Activated CD8-positive, alpha-beta T cell treated with anti-CD3 and anti-CD28 coated beads, Interleukin-2, amount 10 ng/mL, durations not matched to agents 7 days and 5 days (primary cell): ENCODE measurements around the gene MAD1L1. TPM values are rescaled to one million over a fixed set of nuclear protein-coding genes. Genes with fewer than 3 reads are reported as not detected.
A peak's percentile ranks its signal among the peaks of the same experiment; 100 is the strongest.

Experiments used
- ATAC-seq: fragments of 150-1000 bp; cut with Tn5 transposase; one replicate; pipeline ENCODE4 v1.10.0; 2021; ENCODE audit warnings: moderate library complexity
- CTCF ChIA-PET: fragments of 350-600 bp; sonication (Branson Sonifier 250); formaldehyde crosslinking; loops from one replicate; lab custom pipeline; 2021; ENCODE audit warnings: antibody characterized with exemption; lab: Charles Lee
- POLR2A ChIA-PET: fragments of 350-600 bp; sonication (Branson Sonifier 250); formaldehyde crosslinking; loops from one replicate; lab custom pipeline; 2021; ENCODE audit warnings: antibody characterized with exemption; lab: Charles Lee
- DNase-seq: peaks from one replicate; pipeline ENCODE4 v3.0.0-alpha.2; 2020
- H3K27ac Mint-ChIP-seq: one replicate; pipeline ENCODE4 v1.8.0; 2021; ENCODE audit warnings: mild to moderate bottlenecking, mixed read lengths
- H3K27me3 Mint-ChIP-seq: one replicate; pipeline ENCODE4 v1.8.0; 2021; ENCODE audit warnings: low read depth, mixed read lengths
- H3K36me3 Mint-ChIP-seq: one replicate; pipeline ENCODE4 v1.8.0; 2021; ENCODE audit warnings: low read depth, mixed read lengths
- H3K4me1 Mint-ChIP-seq: one replicate; pipeline ENCODE4 v1.8.0; 2021; ENCODE audit warnings: low read depth, mixed read lengths
- H3K4me3 Mint-ChIP-seq: one replicate; pipeline ENCODE4 v1.8.0; 2021; ENCODE audit warnings: mild to moderate bottlenecking, mixed read lengths
- H3K9me3 Mint-ChIP-seq: one replicate; pipeline ENCODE4 v1.8.0; 2022; ENCODE audit warnings: mixed read lengths; ENCODE audit not compliant: insufficient read depth
- total RNA-seq, 2 experiments: library from RNA; stranded (reverse); gene quantifications; one replicate each; pipeline ENCODE4 v1.2.3, GENCODE V29; 2021

MAD1L1 gene
- total RNA-seq, 2 experiments from 2014 or later: 79.8 to 82.7 TPM

DNA sequence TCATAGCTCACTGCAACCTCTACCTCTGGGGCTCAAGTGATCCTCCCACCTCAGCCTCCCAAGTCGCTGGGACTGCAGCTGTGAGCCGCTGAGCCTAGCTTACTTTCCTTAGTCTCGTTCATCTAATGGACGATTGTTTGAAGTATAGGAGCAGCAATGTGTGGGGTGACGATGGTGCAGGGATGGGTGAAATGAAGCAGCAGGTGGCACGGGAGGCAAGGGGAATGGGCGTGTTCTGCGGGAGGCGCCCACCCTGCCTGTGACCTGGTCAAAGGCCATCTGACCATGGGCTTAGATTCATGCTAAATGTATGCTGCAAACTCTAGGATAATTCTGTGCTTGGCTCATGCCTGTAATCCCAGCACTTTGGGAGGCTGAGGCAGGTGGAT, 210.7 kb downstream of the MAD1L1 start:
- POLR2A ChIA-PET: no interaction called here
- no peak for DNase-seq
- CTCF ChIA-PET: no interaction called here
- H3K9me3 Mint-ChIP-seq: peaks cover 29% of the 10 kb centered on the region
- H3K27ac Mint-ChIP-seq: no peak overlapping the region
- peaks cover 20% of the 10 kb centered on the region for H3K4me1 Mint-ChIP-seq
- peaks cover 2% of the 10 kb centered on the region for H3K27me3 Mint-ChIP-seq
- peaks cover 20% of the 10 kb centered on the region for H3K36me3 Mint-ChIP-seq
- no peak overlapping the region for H3K4me3 Mint-ChIP-seq
- no peak for ATAC-seq

DNA sequence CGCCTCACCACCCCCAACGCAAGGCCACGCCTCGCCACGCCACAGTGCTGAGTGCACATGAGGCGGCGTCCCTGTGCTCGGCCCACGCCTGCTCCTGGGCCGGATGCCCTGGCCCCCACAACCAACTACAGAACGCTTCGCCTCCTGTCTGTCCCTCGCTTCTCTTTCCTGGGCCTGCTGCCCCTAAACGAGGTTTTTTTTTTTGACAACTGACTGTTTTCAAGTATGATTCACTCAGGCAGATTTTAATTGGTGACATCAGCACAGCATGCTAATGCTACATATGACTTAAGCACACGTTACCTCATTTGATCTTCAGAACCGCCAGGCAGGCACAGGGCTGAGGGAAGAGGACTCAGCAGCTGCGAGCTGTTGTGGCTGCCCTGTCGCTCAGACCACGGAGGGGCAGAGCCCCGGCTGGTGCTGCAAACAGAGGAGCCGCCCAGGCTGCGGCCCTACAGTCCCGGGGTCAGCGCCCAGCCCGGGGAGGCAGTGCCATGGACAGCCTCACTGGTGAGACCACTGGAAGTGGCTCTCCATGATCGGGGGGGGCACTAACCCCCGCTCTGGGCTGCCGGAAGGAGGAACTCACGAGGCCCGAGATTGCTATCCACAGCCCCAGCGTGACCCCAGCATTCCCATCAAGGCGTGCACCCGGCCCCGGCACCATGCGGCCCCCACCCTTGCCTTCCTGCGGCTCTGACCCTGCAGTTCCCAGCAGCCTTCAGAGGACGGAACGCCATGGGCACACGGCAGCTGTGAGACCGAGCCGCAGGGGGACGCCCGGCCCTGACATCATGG, 212.8 kb downstream of the MAD1L1 start:
- peak; percentile 36 for DNase-seq
- no peak overlapping the region for H3K4me3 Mint-ChIP-seq

GRCh38 chr7:2019461-2019710, 213.4 kb downstream of the MAD1L1 start:
- ATAC-seq: no peak
- ChIA-PET CTCF (no interaction called here), POLR2A (no interaction called here)
- H3K36me3 Mint-ChIP-seq: peaks cover 4% of the 10 kb centered on the region
- peaks cover 6% of the 10 kb centered on the region for H3K9me3 Mint-ChIP-seq
- H3K4me1 Mint-ChIP-seq: peaks cover 19% of the 10 kb centered on the region
- H3K4me3 Mint-ChIP-seq: no peak overlapping the region
- no peak for DNase-seq
- peaks cover 2% of the 10 kb centered on the region for H3K27me3 Mint-ChIP-seq
- H3K27ac Mint-ChIP-seq: no peak overlapping the region

More for the DNA sequence above, 212.8 kb downstream of the MAD1L1 start:
- ChIA-PET CTCF (no interaction called here), POLR2A (no interaction called here)
- Mint-ChIP-seq H3K27me3 (peaks cover 2% of the 10 kb centered on the region), H3K27ac (peak overlapping the region; percentile 77), H3K9me3 (peaks cover 11% of the 10 kb centered on the region), H3K36me3 (peaks cover 8% of the 10 kb centered on the region), H3K4me1 (peaks cover 20% of the 10 kb centered on the region)
- peak; percentile 74 for ATAC-seq

DNA sequence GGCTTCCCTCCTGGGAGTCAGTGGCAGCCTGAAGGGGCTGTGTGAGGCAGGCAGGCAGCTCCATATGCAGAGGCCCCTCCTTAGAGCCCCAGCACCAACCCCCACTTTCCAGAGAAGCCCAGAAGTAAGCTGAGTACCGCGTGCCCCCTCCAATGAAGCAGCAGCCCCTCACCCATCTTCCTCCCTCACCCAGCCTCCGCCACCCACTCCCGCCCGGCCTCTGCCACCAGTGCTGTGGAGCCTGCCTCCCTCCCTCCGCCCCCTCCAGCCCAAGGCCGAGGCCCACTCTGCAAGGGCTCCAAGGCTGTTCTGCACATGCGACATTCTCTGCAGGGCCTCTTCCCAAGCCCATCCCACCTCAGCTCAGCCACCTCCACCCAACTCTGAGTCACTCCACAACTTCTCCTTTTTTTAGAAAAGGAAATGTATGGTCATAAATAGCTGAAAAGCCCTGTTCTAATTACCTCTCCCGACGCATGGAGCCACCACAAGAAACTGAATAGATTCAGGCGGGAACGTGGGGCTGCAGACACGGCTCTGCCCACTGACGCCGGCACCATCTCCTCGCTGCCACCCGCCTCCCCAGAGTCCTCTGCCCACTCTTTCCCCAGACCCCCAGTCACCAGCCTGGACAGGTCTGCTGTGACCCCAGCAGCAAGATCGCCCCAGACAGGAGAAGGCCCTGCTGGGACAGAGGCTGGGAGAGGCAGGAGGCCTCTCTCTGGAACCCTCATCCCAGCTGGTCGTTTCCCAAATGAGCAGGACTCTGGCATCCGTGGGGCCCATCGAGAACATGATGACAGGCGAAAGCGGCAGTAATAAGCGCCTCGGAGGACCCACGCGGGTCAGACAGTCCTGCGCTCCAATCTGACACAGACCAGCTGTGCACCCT, 213.9 kb downstream of the MAD1L1 start:
- POLR2A ChIA-PET: interaction anchor here (0.6 kb wide), 1 partner anchor 43 kb away, joined by 3 read pairs; no protein-coding TSS in a partner anchor
- CTCF ChIA-PET: no interaction called here
- peaks cover 18% of the 10 kb centered on the region for H3K4me1 Mint-ChIP-seq
- H3K36me3 Mint-ChIP-seq: no peaks in the 10 kb centered on the region
- H3K9me3 Mint-ChIP-seq: peaks cover under 1% of the 10 kb centered on the region
- no peak overlapping the region for H3K27ac Mint-ChIP-seq
- ATAC-seq: no peak
- no peak overlapping the region for H3K4me3 Mint-ChIP-seq
- DNase-seq: no peak
- peaks cover 2% of the 10 kb centered on the region for H3K27me3 Mint-ChIP-seq

- H3K4me3 Mint-ChIP-seq: no peak overlapping the region
- POLR2A ChIA-PET: interaction anchor here (0.6 kb wide), 1 partner anchor 42 kb away, joined by 3 read pairs; no protein-coding TSS in a partner anchor
- H3K27ac Mint-ChIP-seq: no peak overlapping the region
- no peaks in the 10 kb centered on the region for H3K36me3 Mint-ChIP-seq
- DNase-seq (no peak), ATAC-seq (no peak)
- H3K27me3 Mint-ChIP-seq: peaks cover 2% of the 10 kb centered on the region
- CTCF ChIA-PET: no interaction called here
- peaks cover 18% of the 10 kb centered on the region for H3K4me1 Mint-ChIP-seq
- no peaks in the 10 kb centered on the region for H3K9me3 Mint-ChIP-seq
These were observed 214.7 kb downstream of the MAD1L1 start for GRCh38 chr7:2017914-2018568.

GRCh38 chr7:2017481-2017891, 215.3 kb downstream of the MAD1L1 start:
- CTCF ChIA-PET: no interaction called here
- H3K36me3 Mint-ChIP-seq: no peaks in the 10 kb centered on the region
- DNase-seq (no peak), ATAC-seq (no peak)
- H3K9me3 Mint-ChIP-seq: no peaks in the 10 kb centered on the region
- no peak overlapping the region for H3K27ac Mint-ChIP-seq
- peaks cover 18% of the 10 kb centered on the region for H3K4me1 Mint-ChIP-seq
- no peak overlapping the region for H3K4me3 Mint-ChIP-seq
- POLR2A ChIA-PET: no interaction called here
- H3K27me3 Mint-ChIP-seq: no peaks in the 10 kb centered on the region

DNA sequence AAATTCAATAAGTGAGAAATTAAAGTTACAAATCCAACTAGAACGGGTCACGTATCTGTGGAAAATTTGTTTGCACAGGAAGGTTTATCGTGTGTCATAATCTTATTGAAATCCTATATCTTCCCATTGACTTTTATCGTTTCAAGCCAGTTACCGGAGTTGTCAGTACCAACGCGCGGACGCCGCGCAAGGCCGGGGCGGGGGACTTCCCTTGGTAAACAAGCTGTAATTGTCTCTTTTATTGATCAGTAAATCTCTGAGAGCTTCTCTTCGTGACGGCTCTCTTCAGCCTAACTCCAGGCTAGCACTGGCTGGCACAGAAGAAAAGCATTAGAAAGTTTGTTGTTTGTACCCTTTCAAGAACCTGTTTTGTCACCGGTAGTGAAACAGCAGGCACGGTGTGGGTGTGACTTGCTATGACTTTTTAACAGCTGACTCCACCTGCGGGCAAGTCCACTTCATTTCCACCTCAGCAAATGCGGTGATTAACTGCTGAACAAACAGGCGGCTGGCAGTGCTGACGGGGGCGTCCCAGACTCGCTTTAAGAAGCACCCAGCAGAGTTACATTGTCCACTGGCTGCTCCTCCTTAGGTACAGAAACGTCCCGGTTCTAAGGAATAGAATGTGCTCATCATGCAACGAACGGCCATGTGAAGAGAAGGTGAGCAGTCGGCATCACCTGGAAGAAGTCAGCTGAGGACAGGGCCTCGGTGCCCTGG, 215.8 kb downstream of the MAD1L1 start:
- Mint-ChIP-seq H3K36me3 (no peaks in the 10 kb centered on the region), H3K4me3 (no peak overlapping the region), H3K4me1 (peaks cover 18% of the 10 kb centered on the region), H3K9me3 (no peaks in the 10 kb centered on the region), H3K27ac (no peak overlapping the region), H3K27me3 (no peaks in the 10 kb centered on the region)
- CTCF ChIA-PET: no interaction called here
- POLR2A ChIA-PET: no interaction called here
- ATAC-seq: no peak
- no peak for DNase-seq

DNA sequence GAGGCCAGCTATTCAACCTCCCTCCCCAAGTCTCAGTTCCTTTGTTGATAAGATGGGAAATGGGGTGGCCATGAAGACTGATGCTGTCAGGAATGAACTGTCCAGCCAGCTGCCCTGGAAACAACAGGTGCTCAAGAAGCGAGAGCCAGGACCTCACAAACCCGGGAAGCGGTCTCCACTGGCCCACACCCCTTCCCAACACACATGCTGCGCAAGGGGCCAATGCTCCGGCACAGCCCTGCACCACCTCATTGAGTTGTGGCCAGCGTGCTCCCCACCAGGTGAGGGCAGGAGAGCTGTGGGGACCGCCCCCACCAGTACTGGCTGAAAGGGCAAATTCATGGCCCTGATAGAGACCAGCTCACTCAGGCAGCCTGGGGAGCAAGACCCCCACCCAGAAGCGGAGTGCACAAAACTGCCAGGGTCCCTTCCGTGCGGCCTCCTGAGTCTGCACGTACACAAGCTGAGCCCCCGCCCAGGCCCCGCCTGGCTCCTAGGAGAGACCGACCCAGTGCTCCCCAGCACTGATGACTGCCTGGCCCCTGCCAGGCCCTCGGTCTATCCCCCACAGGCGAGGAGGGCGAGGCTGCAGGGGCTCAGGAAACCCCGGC, 216.6 kb downstream of the MAD1L1 start:
- H3K27me3 Mint-ChIP-seq: no peaks in the 10 kb centered on the region
- DNase-seq (no peak), ATAC-seq (no peak)
- H3K27ac Mint-ChIP-seq: no peak overlapping the region
- H3K4me1 Mint-ChIP-seq: peaks cover 18% of the 10 kb centered on the region
- H3K36me3 Mint-ChIP-seq: no peaks in the 10 kb centered on the region
- no peaks in the 10 kb centered on the region for H3K9me3 Mint-ChIP-seq
- POLR2A ChIA-PET: no interaction called here
- no peak overlapping the region for H3K4me3 Mint-ChIP-seq
- CTCF ChIA-PET: no interaction called here

DNA sequence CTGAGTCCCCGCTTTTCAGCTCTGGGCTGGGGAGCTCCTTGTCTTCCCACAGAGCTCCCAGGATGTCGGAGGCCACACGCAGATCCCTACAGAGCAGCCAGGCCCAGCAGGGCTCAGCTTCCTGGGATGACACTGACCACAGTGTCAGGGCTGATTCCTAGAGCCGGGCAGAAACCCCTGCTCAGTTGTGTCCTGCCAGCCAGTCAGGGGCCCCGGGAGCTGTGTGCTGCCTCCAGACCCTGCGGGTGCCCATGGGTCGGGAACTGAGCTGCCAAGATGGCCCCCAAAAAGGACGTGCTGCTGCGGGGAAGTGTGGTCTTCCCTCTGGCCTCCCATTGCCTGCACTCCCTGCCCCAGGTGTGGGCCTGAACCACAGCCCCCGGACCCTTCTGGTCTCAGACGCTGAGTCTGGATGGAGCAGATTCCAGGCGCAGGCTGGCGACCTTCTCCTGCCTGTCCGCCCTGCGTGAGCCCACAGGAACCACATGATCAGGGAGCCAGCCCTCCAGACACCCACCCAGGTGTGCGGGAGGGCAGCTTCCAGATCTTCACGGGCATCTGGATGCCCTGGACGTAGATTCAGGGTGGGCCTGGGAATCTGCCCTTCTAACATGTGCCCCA, 217.4 kb downstream of the MAD1L1 start:
- ChIA-PET CTCF (no interaction called here), POLR2A (interaction anchor here (0.6 kb wide), 1 partner anchor 41 kb away, joined by 3 read pairs; no protein-coding TSS in a partner anchor)
- Mint-ChIP-seq H3K36me3 (no peaks in the 10 kb centered on the region), H3K27me3 (no peaks in the 10 kb centered on the region), H3K9me3 (no peaks in the 10 kb centered on the region), H3K4me3 (no peak overlapping the region), H3K27ac (no peak overlapping the region), H3K4me1 (peaks cover 11% of the 10 kb centered on the region)
- ATAC-seq (no peak), DNase-seq (no peak)

GRCh38 chr7:2014391-2015241, 218.1 kb downstream of the MAD1L1 start:
- POLR2A ChIA-PET: interaction anchor here (0.6 kb wide), 1 partner anchor 40 kb away, joined by 3 read pairs; no protein-coding TSS in a partner anchor
- Mint-ChIP-seq H3K4me3 (no peak overlapping the region), H3K36me3 (no peaks in the 10 kb centered on the region), H3K27me3 (no peaks in the 10 kb centered on the region), H3K27ac (no peak overlapping the region), H3K4me1 (peaks cover 3% of the 10 kb centered on the region), H3K9me3 (no peaks in the 10 kb centered on the region)
- CTCF ChIA-PET: no interaction called here
- DNase-seq (no peak), ATAC-seq (no peak)
